DMS153 treated with DMSO at 0.1 percent for 48 hours (cell line): ENCODE data around the gene KLRK1.
"Not testable (repeated sequence)": the region's sequence is repeated elsewhere in the genome, so short reads cannot be mapped to it uniquely, and the experiment has no call there.

Experiments
- DNase-seq: peaks from one replicate; lab custom pipeline; 2025; ENCODE audit not compliant: unreplicated experiment; lab: John Stamatoyannopoulos, UW

Gene KLRK1

GRCh38 chr12:10389904-10390303 is at the start of gene KLRK1:
KLRK1 (minus strand) TSS chr12:10390041; CDS start chr12:10388810, 1,231 bp downstream.
- no peak for DNase-seq

- DNase-seq = not testable (repeated sequence)
Measured at GRCh38 chr12:10437601-10438000, 47.8 kb upstream of the KLRK1 start.

GRCh38 chr12:10435816-10436215 is 46.0 kb upstream of the KLRK1 start, which contains the start of gene KLRC2:
KLRC2 (minus strand) TSS chr12:10436010; CDS start chr12:10435986, 24 bp downstream.
- DNase-seq = peak; percentile 48

- not testable (repeated sequence) for DNase-seq
Measured at GRCh38 chr12:10430623-10431022, 40.8 kb upstream of the KLRK1 start.

GRCh38 chr12:10425938-10426337 is 36.1 kb upstream of the KLRK1 start:
- not testable (repeated sequence) for DNase-seq

- not testable (repeated sequence) for DNase-seq
Measured at GRCh38 chr12:10424260-10424899, 34.5 kb upstream of the KLRK1 start.

- DNase-seq = not testable (repeated sequence)
Measured at GRCh38 chr12:10422159-10422558, 32.3 kb upstream of the KLRK1 start.

GRCh38 chr12:10420334-10420733 is 30.5 kb upstream of the KLRK1 start, which contains the start of gene KLRC3:
KLRC3 (minus strand) TSS chr12:10420595; CDS start chr12:10420550, 45 bp downstream.
- not testable (repeated sequence) for DNase-seq

- DNase-seq = peak; percentile 67
Measured at GRCh38 chr12:10409392-10409791, 19.6 kb upstream of the KLRK1 start, which contains the start of gene KLRC4. KLRC4 (minus strand) TSS chr12:10409757; CDS start chr12:10409575, 182 bp downstream.

- peak; percentile 30 for DNase-seq
Measured at GRCh38 chr12:10408842-10409241, 19.0 kb upstream of the KLRK1 start.

- DNase-seq = no peak
Measured at GRCh38 chr12:10406725-10407124, 16.9 kb upstream of the KLRK1 start.

GRCh38 chr12:10405294-10405693 is 15.5 kb upstream of the KLRK1 start:
- DNase-seq = no peak

- no peak for DNase-seq
Measured at GRCh38 chr12:10404798-10405197, 15.0 kb upstream of the KLRK1 start.

- DNase-seq = no peak
Measured at GRCh38 chr12:10400829-10401228, 11.0 kb upstream of the KLRK1 start.

- DNase-seq = no peak
Measured at GRCh38 chr12:10398168-10398567, 8.3 kb upstream of the KLRK1 start.

GRCh38 chr12:10397296-10397695 is 7.5 kb upstream of the KLRK1 start:
- no peak for DNase-seq

- DNase-seq = not testable (repeated sequence)
Measured at GRCh38 chr12:10396176-10396575, 6.3 kb upstream of the KLRK1 start.

GRCh38 chr12:10395390-10395998 is 5.7 kb upstream of the KLRK1 start:
- DNase-seq = peak; percentile 80

- DNase-seq = not testable (repeated sequence)
Measured at GRCh38 chr12:10394531-10395152, 4.8 kb upstream of the KLRK1 start.

- no peak for DNase-seq
Measured at GRCh38 chr12:10393291-10393690, 3.5 kb upstream of the KLRK1 start.

GRCh38 chr12:10392394-10392930 is 2.6 kb upstream of the KLRK1 start:
- DNase-seq = peak; percentile 51

GRCh38 chr12:10390991-10391390 is 1.1 kb upstream of the KLRK1 start:
- not testable (repeated sequence) for DNase-seq
